ENCODE data around the gene PXYLP1. TPM values are rescaled to one million over a fixed set of nuclear protein-coding genes. Genes with fewer than 3 reads are reported as not detected.

Gene PXYLP1
- total RNA-seq, 1 experiment from 2014 or later = 7.8 TPM

GRCh38 chr3:141216975-141217374 lies 14.7 kb upstream of the PXYLP1 start:
- Histone ChIP-seq H3K27me3 (ENCODE audit: insufficient read depth, low read depth) (peaks cover 27% of the 10 kb centered on the region; the same call in 1 of the 2 replicates), H3K27ac (no peak overlapping the region), H3K36me3 (ENCODE audit: low read depth) (no peaks in the 10 kb centered on the region), H3K4me2 (no peak overlapping the region), H3K4me1 (replicated peaks; ENCODE audit: insufficient read depth) (no peaks in the 10 kb centered on the region), H3K9me3 (ENCODE audit: insufficient read depth, low read depth) (no peaks in the 10 kb centered on the region; the same call in 1 of the 2 replicates), H2AFZ (no peak overlapping the region), H3K9me2 (ENCODE audit: insufficient read depth) (no peaks in the 10 kb centered on the region), H3K4me3 (no peak overlapping the region), H3K79me2 (ENCODE audit: low read depth) (no peaks in the 10 kb centered on the region), H3F3A (ENCODE audit: insufficient read depth, low read depth) (no peaks in the 10 kb centered on the region), H4K20me1 (ENCODE audit: insufficient read depth) (no peaks in the 10 kb centered on the region)
- TF ChIP-seq CTCF (conservative IDR thresholded peaks at IDR 0.05) = no peak
- no peak for TF ChIP-seq EZH2 (IDR thresholded peaks at IDR 0.05; ENCODE audit: low read depth)
- intact Hi-C loops (cut with micrococcal nuclease; ENCODE audit: unreplicated experiment) = no loop called here
- ChIA-PET POLR2A (ENCODE audit: unreplicated experiment) (no interaction called here), CTCF (no interaction called here)
- no TSS peak for BruUV-seq (replicated peaks)
- no peak for DNase-seq

GRCh38 chr3:141217389-141217788 lies 14.2 kb upstream of the PXYLP1 start:
- H3F3A ChIP-seq (ENCODE audit: insufficient read depth, low read depth) = no peaks in the 10 kb centered on the region
- H3K4me3 ChIP-seq = no peak overlapping the region
- no peaks in the 10 kb centered on the region for H3K36me3 ChIP-seq (ENCODE audit: low read depth)
- no peaks in the 10 kb centered on the region for H3K79me2 ChIP-seq (ENCODE audit: low read depth)
- no peak overlapping the region for H3K27ac ChIP-seq
- TF ChIP-seq CTCF (conservative IDR thresholded peaks at IDR 0.05) (no peak), EZH2 (IDR thresholded peaks at IDR 0.05; ENCODE audit: low read depth) (no peak)
- intact Hi-C loops (cut with micrococcal nuclease; ENCODE audit: unreplicated experiment) = no loop called here
- ChIA-PET POLR2A (ENCODE audit: unreplicated experiment) (no interaction called here), CTCF (no interaction called here)
- H3K9me3 ChIP-seq (ENCODE audit: insufficient read depth, low read depth) = no peaks in the 10 kb centered on the region; the same call in 1 of the 2 replicates
- no peak overlapping the region for H3K4me2 ChIP-seq
- no peaks in the 10 kb centered on the region for H4K20me1 ChIP-seq (ENCODE audit: insufficient read depth)
- H3K4me1 ChIP-seq (replicated peaks; ENCODE audit: insufficient read depth) = no peaks in the 10 kb centered on the region
- no peak for DNase-seq
- H3K27me3 ChIP-seq (ENCODE audit: insufficient read depth, low read depth) = peaks cover 31% of the 10 kb centered on the region; the same call in 1 of the 2 replicates
- BruUV-seq (replicated peaks) = no TSS peak
- no peaks in the 10 kb centered on the region for H3K9me2 ChIP-seq (ENCODE audit: insufficient read depth)
- no peak overlapping the region for H2AFZ ChIP-seq

GRCh38 chr3:141218162-141218835 lies 13.3 kb upstream of the PXYLP1 start:
- Histone ChIP-seq H3K4me3 (no peak overlapping the region), H3F3A (ENCODE audit: insufficient read depth, low read depth) (no peaks in the 10 kb centered on the region), H3K36me3 (ENCODE audit: low read depth) (no peaks in the 10 kb centered on the region), H4K20me1 (ENCODE audit: insufficient read depth) (no peaks in the 10 kb centered on the region), H3K79me2 (ENCODE audit: low read depth) (no peaks in the 10 kb centered on the region), H3K4me2 (no peak overlapping the region), H3K9me3 (ENCODE audit: insufficient read depth, low read depth) (no peaks in the 10 kb centered on the region; the same call in 1 of the 2 replicates), H3K27me3 (ENCODE audit: insufficient read depth, low read depth) (peaks cover 32% of the 10 kb centered on the region; the same call in 1 of the 2 replicates), H2AFZ (no peak overlapping the region), H3K9me2 (ENCODE audit: insufficient read depth) (no peaks in the 10 kb centered on the region), H3K27ac (no peak overlapping the region), H3K4me1 (replicated peaks; ENCODE audit: insufficient read depth) (no peaks in the 10 kb centered on the region)
- CTCF ChIA-PET = no interaction called here
- POLR2A ChIA-PET (ENCODE audit: unreplicated experiment) = no interaction called here
- intact Hi-C loops (cut with micrococcal nuclease; ENCODE audit: unreplicated experiment) = no loop called here
- TF ChIP-seq EZH2 (IDR thresholded peaks at IDR 0.05; ENCODE audit: low read depth) = no peak
- TF ChIP-seq CTCF (conservative IDR thresholded peaks at IDR 0.05) = no peak
- DNase-seq = no peak
- no TSS peak for BruUV-seq (replicated peaks)
